Measurements from ENCODE around the gene BDH1. TPM values are rescaled to one million over a fixed set of nuclear protein-coding genes. Genes with fewer than 3 reads are reported as not detected.

The BDH1 gene
- total RNA-seq, 1 donor from 2014 or later: 4.7 TPM

DNA sequence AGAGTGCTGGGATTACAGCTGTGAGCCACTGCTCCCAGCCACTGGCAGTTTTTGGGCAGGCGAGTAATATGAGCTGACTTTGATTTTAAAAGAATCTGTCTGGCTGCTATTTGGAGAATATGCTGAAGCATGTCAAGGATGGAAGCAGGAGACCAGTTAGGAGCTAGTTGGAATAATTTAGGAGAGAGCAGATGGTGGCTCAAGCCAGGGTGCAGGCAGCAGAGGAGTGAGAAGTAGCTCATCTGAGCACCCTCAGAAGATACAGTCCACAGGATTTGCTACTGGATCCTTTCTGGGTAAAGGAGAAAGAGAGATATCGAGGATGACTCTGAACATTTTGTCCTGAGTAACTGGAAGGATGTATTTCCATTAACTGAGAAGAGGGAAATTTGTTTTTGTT, 30.4 kb upstream of the BDH1 start:
- H3K9me3 Mint-ChIP-seq (ENCODE audit: unreplicated experiment): no peaks in the 10 kb centered on the region
- peaks cover under 1% of the 10 kb centered on the region for H3K27me3 Mint-ChIP-seq (ENCODE audit: unreplicated experiment)
- TF ChIP-seq, protein P1, sequence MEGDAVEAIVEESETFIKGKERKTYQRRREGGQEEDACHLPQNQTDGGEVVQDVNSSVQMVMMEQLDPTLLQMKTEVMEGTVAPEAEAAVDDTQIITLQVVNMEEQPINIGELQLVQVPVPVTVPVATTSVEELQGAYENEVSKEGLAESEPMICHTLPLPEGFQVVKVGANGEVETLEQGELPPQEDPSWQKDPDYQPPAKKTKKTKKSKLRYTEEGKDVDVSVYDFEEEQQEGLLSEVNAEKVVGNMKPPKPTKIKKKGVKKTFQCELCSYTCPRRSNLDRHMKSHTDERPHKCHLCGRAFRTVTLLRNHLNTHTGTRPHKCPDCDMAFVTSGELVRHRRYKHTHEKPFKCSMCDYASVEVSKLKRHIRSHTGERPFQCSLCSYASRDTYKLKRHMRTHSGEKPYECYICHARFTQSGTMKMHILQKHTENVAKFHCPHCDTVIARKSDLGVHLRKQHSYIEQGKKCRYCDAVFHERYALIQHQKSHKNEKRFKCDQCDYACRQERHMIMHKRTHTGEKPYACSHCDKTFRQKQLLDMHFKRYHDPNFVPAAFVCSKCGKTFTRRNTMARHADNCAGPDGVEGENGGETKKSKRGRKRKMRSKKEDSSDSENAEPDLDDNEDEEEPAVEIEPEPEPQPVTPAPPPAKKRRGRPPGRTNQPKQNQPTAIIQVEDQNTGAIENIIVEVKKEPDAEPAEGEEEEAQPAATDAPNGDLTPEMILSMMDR (IDR thresholded peaks at IDR 0.05; ENCODE audit: unreplicated experiment): no peak
- no peak for DNase-seq (ENCODE audit: low spot score)
- H3K4me1 Mint-ChIP-seq (ENCODE audit: unreplicated experiment): peaks cover 9% of the 10 kb centered on the region
- H3K4me3 Mint-ChIP-seq (ENCODE audit: unreplicated experiment): no peak overlapping the region
- peaks cover 9% of the 10 kb centered on the region for H3K36me3 Mint-ChIP-seq (ENCODE audit: low read depth, unreplicated experiment)
- no peak overlapping the region for H3K27ac Mint-ChIP-seq (ENCODE audit: unreplicated experiment)

DNA sequence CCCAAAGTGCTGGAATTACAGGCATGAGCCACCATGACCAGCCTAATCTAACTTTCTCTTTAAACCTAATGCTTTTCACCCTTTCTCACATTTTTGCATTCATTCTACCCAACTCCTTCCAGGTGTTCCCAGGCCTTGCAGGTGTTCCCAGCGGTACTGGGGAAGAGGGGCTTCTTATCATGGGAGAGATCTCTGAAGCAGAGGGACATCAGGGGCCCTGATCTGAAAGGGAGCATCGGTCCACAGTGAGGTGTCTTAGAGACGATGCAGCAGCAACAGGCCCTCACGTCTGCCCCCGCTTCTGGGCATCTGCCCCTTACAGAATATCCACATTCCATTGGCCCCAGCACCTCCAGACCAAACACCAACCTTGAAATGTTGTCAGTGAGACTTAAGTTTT, 29.0 kb upstream of the BDH1 start:
- no peak overlapping the region for H3K4me3 Mint-ChIP-seq (ENCODE audit: unreplicated experiment)
- H3K4me1 Mint-ChIP-seq (ENCODE audit: unreplicated experiment): peaks cover 9% of the 10 kb centered on the region
- TF ChIP-seq, protein P1 (IDR thresholded peaks at IDR 0.05; ENCODE audit: unreplicated experiment): no peak
- no peaks in the 10 kb centered on the region for H3K9me3 Mint-ChIP-seq (ENCODE audit: unreplicated experiment)
- no peak overlapping the region for H3K27ac Mint-ChIP-seq (ENCODE audit: unreplicated experiment)
- peaks cover 9% of the 10 kb centered on the region for H3K36me3 Mint-ChIP-seq (ENCODE audit: low read depth, unreplicated experiment)
- H3K27me3 Mint-ChIP-seq (ENCODE audit: unreplicated experiment): peaks cover 2% of the 10 kb centered on the region
- no peak for DNase-seq (ENCODE audit: low spot score)

DNA sequence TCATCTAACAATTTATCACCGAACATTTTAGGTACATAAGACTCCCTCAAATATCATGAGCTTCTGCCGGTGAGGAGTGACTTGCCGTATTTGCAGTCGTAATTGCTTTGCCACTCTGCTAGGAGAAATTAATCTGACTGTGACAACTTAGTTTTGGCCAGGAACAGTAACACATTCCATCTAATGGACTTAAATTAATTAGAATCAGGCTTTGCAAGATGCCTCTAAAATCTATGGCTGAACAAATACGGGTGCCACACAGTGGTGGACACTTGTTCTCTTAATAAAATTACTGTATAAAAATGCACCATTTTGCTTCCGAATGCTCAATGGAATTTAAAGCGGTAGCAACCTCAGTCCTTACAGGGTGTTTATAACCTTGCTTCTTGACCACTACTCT, 27.6 kb upstream of the BDH1 start:
- Mint-ChIP-seq H3K27me3 (ENCODE audit: unreplicated experiment) (peaks cover 3% of the 10 kb centered on the region), H3K4me1 (ENCODE audit: unreplicated experiment) (peaks cover 9% of the 10 kb centered on the region), H3K36me3 (ENCODE audit: low read depth, unreplicated experiment) (peaks cover 9% of the 10 kb centered on the region), H3K27ac (ENCODE audit: unreplicated experiment) (no peak overlapping the region), H3K9me3 (ENCODE audit: unreplicated experiment) (no peaks in the 10 kb centered on the region), H3K4me3 (ENCODE audit: unreplicated experiment) (no peak overlapping the region)
- DNase-seq (ENCODE audit: low spot score): no peak
- TF ChIP-seq, protein P1 (IDR thresholded peaks at IDR 0.05; ENCODE audit: unreplicated experiment): no peak

DNA sequence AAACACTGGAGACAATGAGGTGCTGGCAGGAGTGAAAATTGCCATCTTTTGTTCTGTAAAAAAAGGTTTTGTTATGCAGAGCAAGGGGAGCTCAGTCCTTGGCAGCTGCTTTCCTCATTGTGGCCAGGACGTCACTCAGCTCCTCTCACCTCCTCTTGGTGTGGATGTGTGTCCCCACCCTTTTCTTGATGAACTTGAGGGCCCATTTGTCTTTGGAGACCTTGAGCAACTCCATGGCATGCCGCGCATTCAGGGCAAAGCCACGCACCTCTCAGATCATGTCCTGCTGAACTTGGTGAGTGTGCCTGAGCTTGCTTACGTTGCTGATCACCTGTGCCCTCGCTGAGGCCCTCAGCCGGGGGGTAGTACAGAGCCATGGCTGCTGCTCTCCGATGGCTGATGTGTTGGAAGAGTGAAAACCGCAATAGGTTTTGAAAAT, 24.5 kb upstream of the BDH1 start:
- no peaks in the 10 kb centered on the region for H3K9me3 Mint-ChIP-seq (ENCODE audit: unreplicated experiment)
- H3K4me3 Mint-ChIP-seq (ENCODE audit: unreplicated experiment): no peak overlapping the region
- DNase-seq (ENCODE audit: low spot score): no peak
- H3K4me1 Mint-ChIP-seq (ENCODE audit: unreplicated experiment): peaks cover 10% of the 10 kb centered on the region
- peaks cover 3% of the 10 kb centered on the region for H3K27me3 Mint-ChIP-seq (ENCODE audit: unreplicated experiment)
- TF ChIP-seq, protein P1 (IDR thresholded peaks at IDR 0.05; ENCODE audit: unreplicated experiment): no peak
- peaks cover 10% of the 10 kb centered on the region for H3K36me3 Mint-ChIP-seq (ENCODE audit: low read depth, unreplicated experiment)
- no peak overlapping the region for H3K27ac Mint-ChIP-seq (ENCODE audit: unreplicated experiment)

DNA sequence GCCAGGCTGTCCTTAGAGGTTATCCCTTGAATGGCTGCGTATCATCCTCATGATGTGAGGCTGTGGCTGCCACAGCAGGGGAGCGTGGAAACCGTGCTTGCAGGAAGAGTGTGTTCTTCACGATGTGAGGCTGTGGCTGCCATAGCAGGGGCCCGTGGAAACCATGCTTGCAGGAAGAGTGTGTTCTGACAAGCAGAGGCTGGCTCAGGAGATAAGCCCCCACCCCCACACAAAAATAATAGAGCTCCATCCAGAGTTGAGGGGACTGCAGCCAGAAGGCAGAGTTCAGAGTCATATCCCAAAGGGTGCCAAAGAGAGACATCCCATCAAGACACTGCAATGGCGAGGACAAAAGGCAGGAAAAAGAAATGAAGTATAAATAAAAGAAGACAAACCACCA, 22.6 kb upstream of the BDH1 start:
- TF ChIP-seq, protein P1 (IDR thresholded peaks at IDR 0.05; ENCODE audit: unreplicated experiment): no peak
- Mint-ChIP-seq H3K4me1 (ENCODE audit: unreplicated experiment) (peaks cover 17% of the 10 kb centered on the region), H3K36me3 (ENCODE audit: low read depth, unreplicated experiment) (peaks cover 9% of the 10 kb centered on the region), H3K4me3 (ENCODE audit: unreplicated experiment) (no peak overlapping the region), H3K27ac (ENCODE audit: unreplicated experiment) (no peak overlapping the region), H3K27me3 (ENCODE audit: unreplicated experiment) (peaks cover 3% of the 10 kb centered on the region), H3K9me3 (ENCODE audit: unreplicated experiment) (no peaks in the 10 kb centered on the region)
- DNase-seq (ENCODE audit: low spot score): no peak
